Neural crest cell (in vitro differentiated cells): Measurements from ENCODE around the gene SEMA3C. TPM values are rescaled to one million over a fixed set of nuclear protein-coding genes. Genes with fewer than 3 reads are reported as not detected.

Source experiments
- DNase-seq: peaks from one replicate; pipeline ENCODE4 v3.0.0; 2021; ENCODE audit warnings: low read depth, mixed read lengths, low spot score
- H3K27ac Mint-ChIP-seq: one replicate; pipeline ENCODE4 v1.8.0; 2021; ENCODE audit warnings: mild to moderate bottlenecking, mixed read lengths; ENCODE audit not compliant: unreplicated experiment
- H3K27me3 Mint-ChIP-seq: 2 replicates; pipeline ENCODE4 v1.8.0; 2021; ENCODE audit warnings: low read depth, mild to moderate bottlenecking, mixed read lengths
- H3K36me3 Mint-ChIP-seq: 2 replicates; pipeline ENCODE4 v1.8.0; 2021; ENCODE audit warnings: low read depth, mild to moderate bottlenecking, mixed read lengths
- H3K4me1 Mint-ChIP-seq: 2 replicates; pipeline ENCODE4 v1.8.0; 2021; ENCODE audit warnings: mixed read lengths
- H3K4me3 Mint-ChIP-seq: one replicate; pipeline ENCODE4 v1.8.0; 2021; ENCODE audit warnings: mild to moderate bottlenecking, mixed read lengths
- H3K9me3 Mint-ChIP-seq: 2 replicates; pipeline ENCODE4 v1.8.0; 2021; ENCODE audit warnings: mixed read lengths
- total RNA-seq: library from RNA; stranded (reverse); gene quantifications from 2 replicates; pipeline ENCODE4 v1.2.1, GENCODE V29; 2021
- TF ChIP-seq, protein P1 (sequence below): fragments of 200-600 bp; sonication (generic); conservative IDR thresholded peaks from 2 replicates; pipeline ENCODE4 v1.5.0; 2021; ENCODE audit warnings: antibody characterized with exemption, mild to moderate bottlenecking

The SEMA3C gene
- total RNA-seq, 1 donor from 2014 or later: 36.6 TPM

- Mint-ChIP-seq H3K9me3 (peaks cover 10% of the 10 kb centered on the region), H3K27ac (no peak overlapping the region), H3K4me3 (no peak overlapping the region), H3K36me3 (peaks cover 12% of the 10 kb centered on the region), H3K27me3 (no peaks in the 10 kb centered on the region), H3K4me1 (peaks cover 14% of the 10 kb centered on the region)
- no peak for DNase-seq
- TF ChIP-seq, protein P1, sequence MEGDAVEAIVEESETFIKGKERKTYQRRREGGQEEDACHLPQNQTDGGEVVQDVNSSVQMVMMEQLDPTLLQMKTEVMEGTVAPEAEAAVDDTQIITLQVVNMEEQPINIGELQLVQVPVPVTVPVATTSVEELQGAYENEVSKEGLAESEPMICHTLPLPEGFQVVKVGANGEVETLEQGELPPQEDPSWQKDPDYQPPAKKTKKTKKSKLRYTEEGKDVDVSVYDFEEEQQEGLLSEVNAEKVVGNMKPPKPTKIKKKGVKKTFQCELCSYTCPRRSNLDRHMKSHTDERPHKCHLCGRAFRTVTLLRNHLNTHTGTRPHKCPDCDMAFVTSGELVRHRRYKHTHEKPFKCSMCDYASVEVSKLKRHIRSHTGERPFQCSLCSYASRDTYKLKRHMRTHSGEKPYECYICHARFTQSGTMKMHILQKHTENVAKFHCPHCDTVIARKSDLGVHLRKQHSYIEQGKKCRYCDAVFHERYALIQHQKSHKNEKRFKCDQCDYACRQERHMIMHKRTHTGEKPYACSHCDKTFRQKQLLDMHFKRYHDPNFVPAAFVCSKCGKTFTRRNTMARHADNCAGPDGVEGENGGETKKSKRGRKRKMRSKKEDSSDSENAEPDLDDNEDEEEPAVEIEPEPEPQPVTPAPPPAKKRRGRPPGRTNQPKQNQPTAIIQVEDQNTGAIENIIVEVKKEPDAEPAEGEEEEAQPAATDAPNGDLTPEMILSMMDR: no peak
These were observed 60.5 kb downstream of the SEMA3C start for GRCh38 chr7:80858141-80858903.

DNA sequence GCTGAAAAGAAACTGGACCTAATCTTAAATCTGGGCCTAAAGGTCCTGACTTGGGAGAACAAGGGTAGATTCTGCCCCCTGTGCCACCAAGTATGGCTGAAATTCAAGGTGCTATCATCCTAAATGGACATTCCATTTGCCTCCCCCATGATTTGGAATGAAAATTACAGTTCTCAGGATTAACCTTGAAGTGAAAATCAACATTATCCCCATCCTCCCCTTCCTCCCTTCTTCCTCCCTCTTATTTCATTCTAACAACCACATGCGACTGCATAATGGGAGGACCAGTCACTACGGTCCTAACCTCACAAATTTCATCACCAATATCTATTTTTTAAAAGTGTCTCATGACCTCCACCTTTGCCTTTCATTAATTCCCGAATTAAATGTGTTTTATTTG is 62.1 kb downstream of the SEMA3C start:
- no peak for DNase-seq
- peaks cover 6% of the 10 kb centered on the region for H3K9me3 Mint-ChIP-seq
- TF ChIP-seq, protein P1: no peak
- no peak overlapping the region for H3K27ac Mint-ChIP-seq
- H3K4me1 Mint-ChIP-seq: peaks cover 24% of the 10 kb centered on the region
- H3K27me3 Mint-ChIP-seq: no peaks in the 10 kb centered on the region
- no peak overlapping the region for H3K4me3 Mint-ChIP-seq
- H3K36me3 Mint-ChIP-seq: peaks cover 7% of the 10 kb centered on the region

DNA sequence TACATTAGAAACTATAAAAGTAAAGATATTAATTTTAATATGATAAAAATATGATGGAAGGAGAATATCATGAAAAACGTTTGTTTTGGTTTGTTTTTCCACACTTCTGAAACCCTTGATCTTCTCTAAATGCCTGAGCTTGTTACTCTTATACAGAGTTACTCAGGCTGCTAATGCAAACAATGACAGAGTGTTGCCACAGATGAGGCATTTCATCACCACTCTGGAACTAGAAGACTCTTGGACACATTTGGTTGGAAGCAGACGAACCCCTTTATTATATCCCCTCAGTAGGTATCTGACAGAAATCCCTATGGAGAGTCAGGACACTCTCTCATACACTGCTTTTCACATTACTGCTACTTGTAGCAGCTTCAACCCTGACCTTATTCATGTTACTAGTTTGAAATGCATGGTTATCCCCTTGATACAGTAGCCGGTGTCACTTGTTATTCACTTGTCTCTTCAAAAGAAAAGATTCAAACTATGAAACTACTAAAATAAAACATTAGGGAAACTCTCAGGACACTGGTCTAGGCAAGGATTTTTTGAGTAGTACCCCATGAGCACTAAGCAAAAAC is 66.9 kb downstream of the SEMA3C start:
- Mint-ChIP-seq H3K27me3 (no peaks in the 10 kb centered on the region), H3K4me1 (peaks cover 24% of the 10 kb centered on the region), H3K27ac (no peak overlapping the region), H3K4me3 (no peak overlapping the region), H3K9me3 (peaks cover 6% of the 10 kb centered on the region), H3K36me3 (peaks cover 6% of the 10 kb centered on the region)
- TF ChIP-seq, protein P1: no peak
- DNase-seq: no peak

DNA sequence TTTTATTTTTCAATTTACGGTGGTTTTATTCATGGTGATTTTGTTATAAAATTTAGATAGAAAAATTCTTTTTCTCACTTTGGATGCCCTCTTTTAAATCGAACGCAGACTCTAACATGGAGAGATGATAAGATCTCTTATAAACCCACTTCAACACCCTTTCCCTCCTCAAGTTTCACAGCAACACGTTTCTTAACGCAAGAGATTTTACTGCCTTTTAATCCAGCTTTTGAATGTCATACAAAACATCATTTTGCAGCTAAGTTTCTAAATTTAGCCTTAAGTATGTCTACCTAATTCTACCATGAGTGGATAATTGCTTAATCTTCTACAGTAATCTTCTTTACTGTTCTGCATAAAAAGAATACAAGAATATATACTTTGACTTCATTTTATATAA is 70.0 kb downstream of the SEMA3C start:
- peaks cover 47% of the 10 kb centered on the region for H3K4me1 Mint-ChIP-seq
- DNase-seq: no peak
- H3K36me3 Mint-ChIP-seq: peaks cover 6% of the 10 kb centered on the region
- no peak overlapping the region for H3K4me3 Mint-ChIP-seq
- no peaks in the 10 kb centered on the region for H3K27me3 Mint-ChIP-seq
- TF ChIP-seq, protein P1: no peak
- H3K9me3 Mint-ChIP-seq: peaks cover 6% of the 10 kb centered on the region
- H3K27ac Mint-ChIP-seq: no peak overlapping the region

GRCh38 chr7:80847895-80848294 is 71.0 kb downstream of the SEMA3C start:
- Mint-ChIP-seq H3K36me3 (peaks cover under 1% of the 10 kb centered on the region), H3K4me1 (peaks cover 47% of the 10 kb centered on the region), H3K9me3 (peaks cover under 1% of the 10 kb centered on the region), H3K4me3 (no peak overlapping the region), H3K27me3 (no peaks in the 10 kb centered on the region), H3K27ac (no peak overlapping the region)
- DNase-seq: no peak
- TF ChIP-seq, protein P1: no peak
